GM23248 (cell line): ENCODE data around the gene SKP1.

ENCODE experiments used
- EZH2 ChIP-seq: fragments of 200-600 bp; sonication (generic); IDR thresholded peaks from 2 replicates; pipeline ENCODE4 v1.6.1; 2018; ENCODE audit warnings: antibody characterized with exemption, mild to moderate bottlenecking; ENCODE audit not compliant: insufficient read depth, poor library complexity, severe bottlenecking
- EZH2phosphoT487 ChIP-seq: fragments of 200-600 bp; sonication (generic); IDR thresholded peaks from 2 replicates; pipeline ENCODE4 v1.6.1; 2018; ENCODE audit warnings: antibody characterized with exemption, moderate library complexity, mild to moderate bottlenecking, low read depth; ENCODE audit not compliant: insufficient read depth

DNA sequence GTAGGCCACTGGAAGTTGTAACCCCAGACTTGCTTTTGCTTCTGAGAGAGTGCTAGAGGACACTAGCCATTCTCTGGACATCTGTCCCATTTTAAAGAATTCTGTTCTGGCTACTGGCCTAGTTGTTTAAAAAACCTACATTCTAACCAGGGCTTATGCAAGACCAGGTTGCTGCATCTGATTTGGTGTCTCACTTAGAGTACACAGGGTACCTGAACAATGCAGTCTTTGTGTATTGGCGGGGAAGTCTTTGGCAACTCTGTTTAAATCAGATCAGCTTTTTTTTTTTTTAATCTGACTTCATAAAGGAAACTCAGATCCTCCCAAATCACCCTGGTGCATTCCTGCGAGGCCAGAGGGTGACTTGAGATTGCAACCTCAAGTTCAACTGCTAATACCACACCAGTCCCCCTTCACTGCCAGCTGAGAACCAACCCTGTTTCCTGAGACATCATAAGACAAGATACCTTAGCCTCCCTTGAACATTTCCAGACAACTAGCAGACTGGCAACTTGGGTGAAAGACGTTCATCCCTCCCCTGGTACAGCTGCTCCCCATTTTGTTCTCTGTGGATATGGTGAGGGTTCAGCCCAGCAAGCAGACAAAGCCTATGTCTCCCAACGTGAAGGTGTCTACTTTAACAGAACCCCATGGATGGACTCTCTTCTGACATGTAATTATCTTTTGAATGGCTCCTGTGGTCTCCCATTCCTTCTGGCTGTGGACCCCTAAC lies 27.0 kb downstream of the SKP1 start:
- no peak for TF ChIP-seq EZH2
- TF ChIP-seq EZH2phosphoT487 = no peak
